ENCODE results near the gene RPS6KA3. TPM values are rescaled to one million over a fixed set of nuclear protein-coding genes. Genes with fewer than 3 reads are reported as not detected.
A peak's percentile ranks its signal among the peaks of the same experiment; 100 is the strongest.

Gene RPS6KA3
- total RNA-seq, 1 donor from 2014 or later, result 43.0 TPM

DNA sequence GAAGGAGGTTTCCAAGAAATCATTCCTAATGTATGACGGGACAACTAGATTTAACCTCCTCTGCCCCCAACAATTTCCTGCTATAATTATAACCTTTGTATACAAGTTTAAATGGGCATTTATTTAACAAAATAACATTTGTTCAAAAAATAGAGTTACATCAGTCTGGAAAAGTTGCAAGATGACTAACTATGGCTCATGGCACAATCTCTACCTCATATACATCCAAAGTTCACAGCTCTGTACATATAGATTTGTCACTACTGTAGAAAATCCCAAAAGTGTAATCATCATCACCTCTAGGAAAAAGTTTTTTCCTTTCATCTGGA is 3.8 kb upstream of the RPS6KA3 start:
- no peak overlapping the region for H3K4me3 ChIP-seq
- peaks cover 4% of the 10 kb centered on the region for H3K27me3 ChIP-seq
- H3K36me3 ChIP-seq, result no peaks in the 10 kb centered on the region
- no peak overlapping the region for H3K27ac ChIP-seq
- no peaks in the 10 kb centered on the region for H3K9me3 ChIP-seq
- no peak for DNase-seq (ENCODE audit: low spot score in 2 of 2)
- no peaks in the 10 kb centered on the region for H3K4me1 ChIP-seq
- intact Hi-C loops (cut with DNase I), result no loop called here
- TF ChIP-seq, protein P1, sequence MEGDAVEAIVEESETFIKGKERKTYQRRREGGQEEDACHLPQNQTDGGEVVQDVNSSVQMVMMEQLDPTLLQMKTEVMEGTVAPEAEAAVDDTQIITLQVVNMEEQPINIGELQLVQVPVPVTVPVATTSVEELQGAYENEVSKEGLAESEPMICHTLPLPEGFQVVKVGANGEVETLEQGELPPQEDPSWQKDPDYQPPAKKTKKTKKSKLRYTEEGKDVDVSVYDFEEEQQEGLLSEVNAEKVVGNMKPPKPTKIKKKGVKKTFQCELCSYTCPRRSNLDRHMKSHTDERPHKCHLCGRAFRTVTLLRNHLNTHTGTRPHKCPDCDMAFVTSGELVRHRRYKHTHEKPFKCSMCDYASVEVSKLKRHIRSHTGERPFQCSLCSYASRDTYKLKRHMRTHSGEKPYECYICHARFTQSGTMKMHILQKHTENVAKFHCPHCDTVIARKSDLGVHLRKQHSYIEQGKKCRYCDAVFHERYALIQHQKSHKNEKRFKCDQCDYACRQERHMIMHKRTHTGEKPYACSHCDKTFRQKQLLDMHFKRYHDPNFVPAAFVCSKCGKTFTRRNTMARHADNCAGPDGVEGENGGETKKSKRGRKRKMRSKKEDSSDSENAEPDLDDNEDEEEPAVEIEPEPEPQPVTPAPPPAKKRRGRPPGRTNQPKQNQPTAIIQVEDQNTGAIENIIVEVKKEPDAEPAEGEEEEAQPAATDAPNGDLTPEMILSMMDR (IDR thresholded peaks at IDR 0.05), result no peak

DNA sequence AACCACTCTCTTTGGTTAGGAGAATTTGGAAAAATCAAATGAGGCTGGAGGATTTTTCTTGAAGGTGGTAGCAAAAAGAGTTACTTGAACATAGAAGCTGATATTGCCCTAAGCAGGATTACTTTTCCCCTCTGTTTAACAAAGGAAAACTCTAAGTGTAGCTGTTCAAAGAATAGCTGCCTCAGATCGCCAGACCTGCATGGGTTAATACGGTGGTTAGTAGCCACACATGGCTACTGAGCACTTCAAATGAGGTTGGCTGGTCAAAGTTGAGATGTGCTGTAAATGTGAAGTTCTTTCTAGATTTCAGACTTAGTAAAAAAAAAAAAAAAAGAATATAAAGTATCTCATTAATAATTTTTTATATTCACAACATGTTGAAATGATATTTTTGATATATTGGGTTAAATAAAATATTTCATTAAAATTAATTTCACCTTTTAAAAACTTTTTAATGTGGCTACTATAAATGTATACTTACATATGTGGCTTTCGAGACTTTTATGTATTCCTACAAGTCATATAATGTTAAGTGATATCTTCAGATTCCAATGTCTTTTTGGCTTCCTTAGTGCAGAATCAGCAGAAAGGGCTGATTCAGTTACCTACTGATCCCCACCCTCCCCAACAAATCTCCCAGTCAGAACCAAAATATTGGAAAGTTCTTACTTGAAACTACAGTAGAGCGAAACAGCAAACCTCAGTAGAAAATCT is 3.3 kb upstream of the RPS6KA3 start:
- Histone ChIP-seq H3K4me3 (no peak overlapping the region), H3K36me3 (no peaks in the 10 kb centered on the region), H3K9me3 (no peaks in the 10 kb centered on the region), H3K4me1 (no peaks in the 10 kb centered on the region), H3K27ac (no peak overlapping the region), H3K27me3 (peaks cover 4% of the 10 kb centered on the region)
- no peak for DNase-seq (ENCODE audit: low spot score in 2 of 2)
- intact Hi-C loops (cut with DNase I), result no loop called here
- TF ChIP-seq, protein P1 (IDR thresholded peaks at IDR 0.05), result no peak

DNA sequence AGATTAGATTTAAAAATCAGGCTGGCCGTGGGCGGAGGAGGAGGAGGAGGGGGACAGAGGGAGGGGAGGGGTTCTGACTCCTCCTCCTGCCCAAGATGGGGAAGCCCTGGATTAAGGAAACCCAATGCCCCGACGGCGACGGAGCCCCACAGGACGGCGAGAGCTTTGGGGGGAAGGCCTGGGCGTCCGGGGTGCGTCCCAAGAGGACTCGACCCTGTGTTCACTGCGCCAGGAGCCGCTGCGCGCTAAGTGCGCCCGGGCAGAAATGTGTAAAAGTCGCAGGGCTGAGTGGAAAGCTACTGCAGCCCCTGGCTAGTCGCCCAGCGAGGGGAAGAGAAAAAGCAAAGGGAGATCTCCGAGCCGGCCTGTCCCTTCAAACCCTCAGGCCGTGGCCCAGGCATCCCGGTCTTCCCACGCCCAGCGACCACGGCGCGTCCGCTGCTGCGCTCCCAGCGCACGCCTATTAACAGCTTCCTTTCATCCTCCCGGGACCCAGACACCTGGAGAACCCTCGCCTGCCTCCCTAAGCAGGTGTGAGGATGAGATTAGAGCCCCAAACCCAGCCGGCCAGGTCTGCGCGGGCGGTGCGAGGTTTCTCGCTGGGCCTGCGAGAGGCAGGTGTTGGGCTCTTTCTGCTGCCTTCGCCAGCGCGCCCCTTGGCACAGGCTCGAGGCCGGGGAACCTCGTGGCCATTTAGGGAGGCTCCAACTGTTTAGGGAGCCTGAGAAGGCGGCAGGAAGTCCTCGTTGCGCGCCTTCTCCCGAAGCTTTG is 1.4 kb upstream of the RPS6KA3 start:
- no peaks in the 10 kb centered on the region for H3K9me3 ChIP-seq
- peak in 1 of 2 donors; percentile 73 for DNase-seq (ENCODE audit: low spot score in 2 of 2)
- TF ChIP-seq, protein P1 (IDR thresholded peaks at IDR 0.05), result no peak
- no peaks in the 10 kb centered on the region for H3K4me1 ChIP-seq
- peak overlapping the region; percentile 79 to 94 for H3K27ac ChIP-seq
- intact Hi-C loops (cut with DNase I), result loop anchor here (1.0 kb wide), 1 partner anchor 48 kb away; no protein-coding TSS in a partner anchor
- no peaks in the 10 kb centered on the region for H3K36me3 ChIP-seq
- H3K27me3 ChIP-seq, result peaks cover 4% of the 10 kb centered on the region
- peak overlapping the region; percentile 58 to 87 for H3K4me3 ChIP-seq

- H3K36me3 ChIP-seq, result no peaks in the 10 kb centered on the region
- H3K4me3 ChIP-seq, result peak overlapping the region; percentile 58 to 87
- H3K27ac ChIP-seq, result peak overlapping the region; percentile 79 to 94
- TF ChIP-seq, protein P1 (IDR thresholded peaks at IDR 0.05), result no peak
- H3K9me3 ChIP-seq, result no peaks in the 10 kb centered on the region
- peaks cover 4% of the 10 kb centered on the region for H3K27me3 ChIP-seq
- H3K4me1 ChIP-seq, result no peaks in the 10 kb centered on the region
- no peak for DNase-seq (ENCODE audit: low spot score in 2 of 2)
- intact Hi-C loops (cut with DNase I), result no loop called here
Observed at GRCh38 chrX:20267607-20267930, 860 bp upstream of the RPS6KA3 start.

GRCh38 chrX:20265726-20266681 is 705 bp downstream of the RPS6KA3 start:
- H3K4me3 ChIP-seq, result peak overlapping the region; percentile 58 to 87
- H3K4me1 ChIP-seq, result no peaks in the 10 kb centered on the region
- peaks cover 4% of the 10 kb centered on the region for H3K27me3 ChIP-seq
- TF ChIP-seq, protein P1 (IDR thresholded peaks at IDR 0.05), result no peak
- H3K36me3 ChIP-seq, result no peaks in the 10 kb centered on the region
- peak overlapping the region; percentile 79 to 94 for H3K27ac ChIP-seq
- intact Hi-C loops (cut with DNase I), result no loop called here
- H3K9me3 ChIP-seq, result no peaks in the 10 kb centered on the region
- peak in 1 of 2 donors; percentile 64 for DNase-seq (ENCODE audit: low spot score in 2 of 2)

Measured in ascending aorta (tissue), 2 donors.